ENCODE measurements around the gene IST1. TPM values are rescaled to one million over a fixed set of nuclear protein-coding genes. Genes with fewer than 3 reads are reported as not detected.

The IST1 gene
- total and polyA plus RNA-seq, 7 donors = 117 to 182 (median 166) TPM

GRCh38 chr16:71933913-71934695 lies 38.8 kb downstream of the IST1 start:
- Histone ChIP-seq H3K4me1 (peaks cover 0 to 35% (median 20%) of the 10 kb centered on the region in 4 donors), H3K27ac (peak overlapping the region in 2 of 4 donors; percentile 5 to 38), H3K9me3 (no peaks in the 10 kb centered on the region), H3K36me3 (peaks cover 0 to 13% (median 2%) of the 10 kb centered on the region in 4 donors), H3K4me3 (no peak overlapping the region), H3K27me3 (no peaks in the 10 kb centered on the region)
- no peak for DNase-seq
- WGBS, 2 donors = 75 to 85% methylated on average over 11 of the region's 11 CpGs
- intact Hi-C loops (cut with DNase I) = no loop called here
- peak in 1 of 4 donors; percentile 8 for TF ChIP-seq POLR2AphosphoS5 (IDR thresholded peaks at IDR 0.05)
- TF ChIP-seq, protein P1, sequence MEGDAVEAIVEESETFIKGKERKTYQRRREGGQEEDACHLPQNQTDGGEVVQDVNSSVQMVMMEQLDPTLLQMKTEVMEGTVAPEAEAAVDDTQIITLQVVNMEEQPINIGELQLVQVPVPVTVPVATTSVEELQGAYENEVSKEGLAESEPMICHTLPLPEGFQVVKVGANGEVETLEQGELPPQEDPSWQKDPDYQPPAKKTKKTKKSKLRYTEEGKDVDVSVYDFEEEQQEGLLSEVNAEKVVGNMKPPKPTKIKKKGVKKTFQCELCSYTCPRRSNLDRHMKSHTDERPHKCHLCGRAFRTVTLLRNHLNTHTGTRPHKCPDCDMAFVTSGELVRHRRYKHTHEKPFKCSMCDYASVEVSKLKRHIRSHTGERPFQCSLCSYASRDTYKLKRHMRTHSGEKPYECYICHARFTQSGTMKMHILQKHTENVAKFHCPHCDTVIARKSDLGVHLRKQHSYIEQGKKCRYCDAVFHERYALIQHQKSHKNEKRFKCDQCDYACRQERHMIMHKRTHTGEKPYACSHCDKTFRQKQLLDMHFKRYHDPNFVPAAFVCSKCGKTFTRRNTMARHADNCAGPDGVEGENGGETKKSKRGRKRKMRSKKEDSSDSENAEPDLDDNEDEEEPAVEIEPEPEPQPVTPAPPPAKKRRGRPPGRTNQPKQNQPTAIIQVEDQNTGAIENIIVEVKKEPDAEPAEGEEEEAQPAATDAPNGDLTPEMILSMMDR (IDR thresholded peaks at IDR 0.05) = no peak

GRCh38 chr16:71937868-71938510 lies 42.7 kb downstream of the IST1 start:
- no peak overlapping the region for H3K27ac ChIP-seq
- intact Hi-C loops (cut with DNase I) = no loop called here
- no peak for TF ChIP-seq POLR2A (IDR thresholded peaks at IDR 0.05)
- no peak for TF ChIP-seq POLR2AphosphoS5 (IDR thresholded peaks at IDR 0.05)
- TF ChIP-seq EP300 (IDR thresholded peaks at IDR 0.05) = no peak
- TF ChIP-seq, protein P1 (IDR thresholded peaks at IDR 0.05) = no peak
- peaks cover 0 to 19% (median 5%) of the 10 kb centered on the region in 4 donors for H3K4me1 ChIP-seq
- 85 to 89% methylated on average over 10 of the region's 10 CpGs for WGBS, 2 donors
- no peak overlapping the region for H3K4me3 ChIP-seq
- H3K36me3 ChIP-seq = peaks cover 0 to 13% (median 2%) of the 10 kb centered on the region in 4 donors
- DNase-seq = no peak
- H3K27me3 ChIP-seq = no peaks in the 10 kb centered on the region
- no peaks in the 10 kb centered on the region for H3K9me3 ChIP-seq

- no peak for DNase-seq
- TF ChIP-seq POLR2A (IDR thresholded peaks at IDR 0.05) (no peak), EP300 (IDR thresholded peaks at IDR 0.05) (no peak), POLR2AphosphoS5 (IDR thresholded peaks at IDR 0.05) (no peak)
- TF ChIP-seq, protein P1 (IDR thresholded peaks at IDR 0.05) = no peak
- no peaks in the 10 kb centered on the region for H3K36me3 ChIP-seq
- H3K4me3 ChIP-seq = no peak overlapping the region
- H3K9me3 ChIP-seq = no peaks in the 10 kb centered on the region
- H3K27me3 ChIP-seq = no peaks in the 10 kb centered on the region
- intact Hi-C loops (cut with DNase I) = no loop called here
- 39 to 67% methylated on average over 2 of the region's 2 CpGs for WGBS, 2 donors
- no peak overlapping the region for H3K27ac ChIP-seq
- H3K4me1 ChIP-seq = no peaks in the 10 kb centered on the region
Observed at GRCh38 chr16:71943887-71944286, 48.6 kb downstream of the IST1 start.

- no peak for TF ChIP-seq POLR2A (IDR thresholded peaks at IDR 0.05)
- no peak for TF ChIP-seq POLR2AphosphoS5 (IDR thresholded peaks at IDR 0.05)
- TF ChIP-seq, protein P1 (IDR thresholded peaks at IDR 0.05) = no peak
- TF ChIP-seq EP300 (IDR thresholded peaks at IDR 0.05) = no peak
- Histone ChIP-seq H3K27ac (no peak overlapping the region), H3K4me3 (no peak overlapping the region), H3K9me3 (no peaks in the 10 kb centered on the region), H3K36me3 (no peaks in the 10 kb centered on the region), H3K27me3 (no peaks in the 10 kb centered on the region), H3K4me1 (no peaks in the 10 kb centered on the region)
- intact Hi-C loops (cut with DNase I) = no loop called here
- DNase-seq = no peak
- 79 to 84% methylated on average over 6 of the region's 6 CpGs for WGBS, 2 donors
Observed at GRCh38 chr16:71945616-71946015, 50.3 kb downstream of the IST1 start.

Measured in sigmoid colon (tissue), 7 donors.